Kidney epithelial cell (primary cell): ENCODE results near the gene C10orf53. TPM values are rescaled to one million over a fixed set of nuclear protein-coding genes. Genes with fewer than 3 reads are reported as not detected.

Source experiments
- DNase-seq: peaks from one replicate; pipeline ENCODE4 v3.0.0-alpha.2; 2010; ENCODE audit warnings: low read depth
- H3K27me3 ChIP-seq: 2 replicates; pipeline ENCODE4 v1.6.0; 2011; ENCODE audit warnings: low read length; ENCODE audit not compliant: control insufficient read depth, insufficient read depth
- H3K36me3 ChIP-seq: 2 replicates; pipeline ENCODE4 v1.5.1; 2011; ENCODE audit warnings: low read length; ENCODE audit not compliant: control insufficient read depth, insufficient read depth
- H3K4me3 ChIP-seq: 2 replicates; pipeline ENCODE4 v1.5.1; 2011; ENCODE audit warnings: low read depth, mild to moderate bottlenecking, control low read depth, low read length
- CTCF ChIP-seq: IDR thresholded peaks from 2 replicates; pipeline ENCODE4 v1.5.1; 2011; ENCODE audit warnings: mild to moderate bottlenecking, moderate library complexity, low read length, control low read depth, inconsistent platforms; ENCODE audit not compliant: insufficient read depth, poor library complexity, severe bottlenecking
- total RNA-seq: library from RNA; depleted of rRNA; stranded (reverse); fragments of >200 nt; gene quantifications from 2 replicates; pipeline ENCODE4 v1.2.3, GENCODE V29; 2015

The C10orf53 gene
- total RNA-seq, 1 donor from 2014 or later = not detected

GRCh38 chr10:49696311-49696710 is 16.9 kb downstream of the C10orf53 start:
- H3K27me3 ChIP-seq = peaks cover 5% of the 10 kb centered on the region
- no peak for DNase-seq
- no peaks in the 10 kb centered on the region for H3K36me3 ChIP-seq
- no peak for TF ChIP-seq CTCF
- H3K4me3 ChIP-seq = no peak overlapping the region

- Histone ChIP-seq H3K27me3 (no peaks in the 10 kb centered on the region), H3K36me3 (no peaks in the 10 kb centered on the region), H3K4me3 (no peak overlapping the region)
- DNase-seq = no peak
- no peak for TF ChIP-seq CTCF
Observed at GRCh38 chr10:49698679-49699078, 19.2 kb downstream of the C10orf53 start.

- H3K27me3 ChIP-seq = no peaks in the 10 kb centered on the region
- no peaks in the 10 kb centered on the region for H3K36me3 ChIP-seq
- no peak for DNase-seq
- H3K4me3 ChIP-seq = no peak overlapping the region
- no peak for TF ChIP-seq CTCF
Observed at GRCh38 chr10:49700211-49700610, 20.8 kb downstream of the C10orf53 start.

- H3K27me3 ChIP-seq = no peaks in the 10 kb centered on the region
- DNase-seq = no peak
Observed at GRCh38 chr10:49700997-49701396, 21.5 kb downstream of the C10orf53 start.

GRCh38 chr10:49707585-49707984 is 28.1 kb downstream of the C10orf53 start:
- Histone ChIP-seq H3K36me3 (no peaks in the 10 kb centered on the region), H3K4me3 (no peak overlapping the region), H3K27me3 (peaks cover 2% of the 10 kb centered on the region)
- TF ChIP-seq CTCF = no peak
- DNase-seq = no peak

More at GRCh38 chr10:49700997-49701396, 21.5 kb downstream of the C10orf53 start:
- Histone ChIP-seq H3K4me3 (no peak overlapping the region), H3K36me3 (no peaks in the 10 kb centered on the region)
- TF ChIP-seq CTCF = no peak

GRCh38 chr10:49709934-49710333 is 30.5 kb downstream of the C10orf53 start:
- no peak for DNase-seq
- Histone ChIP-seq H3K36me3 (no peaks in the 10 kb centered on the region), H3K27me3 (peaks cover 2% of the 10 kb centered on the region), H3K4me3 (no peak overlapping the region)
- no peak for TF ChIP-seq CTCF
